ENCODE results near the gene ZCCHC2. TPM values are rescaled to one million over a fixed set of nuclear protein-coding genes. Genes with fewer than 3 reads are reported as not detected.

ZCCHC2 gene
- total and polyA plus RNA-seq, 9 of the 15 experiments (the other 6 are each of a cell fraction or from before 2014, with no cell fraction given): 1.0 to 9.2 (median 6.0) TPM

GRCh38 chr18:62571037-62571436 is 48.2 kb downstream of the ZCCHC2 start:
- no peak for DNase-seq (ENCODE audit: extremely low read depth in 1 of 4, low spot score in 3 of 4)
- in situ Hi-C loops (cut with MboI): no loop called here

DNA sequence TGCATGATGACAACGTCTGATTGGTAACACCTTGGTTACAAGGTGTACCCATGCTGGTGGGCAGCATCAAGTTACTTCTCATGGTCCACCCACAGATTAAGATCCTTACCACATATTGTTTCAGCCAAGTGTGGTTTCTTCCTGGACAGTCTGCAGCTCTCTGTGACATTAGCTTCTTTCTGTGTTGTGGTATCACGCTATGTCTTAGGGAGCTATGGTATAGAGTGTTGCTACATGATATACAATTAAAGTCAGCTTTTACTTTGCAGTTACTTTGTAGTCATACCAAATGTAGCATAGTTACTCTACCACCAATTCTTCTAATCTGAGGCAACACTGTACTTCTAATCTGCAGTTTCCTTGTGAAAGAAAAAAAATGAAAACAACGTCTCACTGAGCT is 48.8 kb downstream of the ZCCHC2 start:
- ChIA-PET POLR2A (no interaction called here), CTCF (ENCODE audit: low intra/inter-chr PET ratio) (no interaction called here)
- DNase-seq (ENCODE audit: extremely low read depth in 1 of 4, low spot score in 3 of 4) (no peak), ATAC-seq (no peak), FAIRE-seq (no peak)
- H3K36me3 ChIP-seq (ENCODE audit: control insufficient read depth, insufficient read depth, low read length): peaks cover 42% of the 10 kb centered on the region
- no peaks in the 10 kb centered on the region for H3K9me1 ChIP-seq (ENCODE audit: control insufficient read depth, insufficient read depth, low read length)
- H3K9ac ChIP-seq (ENCODE audit: insufficient read depth in 1 of 2, low read depth in 2 of 2, low read length in 2 of 2): no peak overlapping the region
- no peak overlapping the region for H3K4me2 ChIP-seq (ENCODE audit: insufficient read depth, low read length)
- intact Hi-C loops (cut with micrococcal nuclease) (no loop called here), in situ Hi-C loops (cut with MboI) (no loop called here)
- H4K20me1 ChIP-seq (replicated peaks; ENCODE audit: control insufficient read depth, insufficient read depth, low read length): no peaks in the 10 kb centered on the region
- no peaks in the 10 kb centered on the region for H3K79me2 ChIP-seq (ENCODE audit: control insufficient read depth, insufficient read depth, low read length)
- H3K27me3 ChIP-seq (ENCODE audit: control insufficient read depth in 2 of 2, insufficient read depth in 2 of 2, low read length in 2 of 2): no peaks in the 10 kb centered on the region
- H3K27ac ChIP-seq (ENCODE audit: extremely low read depth, low read depth, low read length): no peak overlapping the region
- no TSS peak for BruUV-seq (replicated peaks)
- H3K9me3 ChIP-seq (replicated peaks; ENCODE audit: control insufficient read depth, insufficient read depth, low read depth, low read length): no peaks in the 10 kb centered on the region
- H3K4me1 ChIP-seq (replicated peaks in 1 of 2; ENCODE audit: control insufficient read depth in 2 of 2, insufficient read depth in 2 of 2, low read length in 2 of 2): no peaks in the 10 kb centered on the region
- WGBS (ENCODE audit: insufficient coverage, low coverage, missing lambda C conversion rate): 78% methylated on average over 3 of the region's 3 CpGs
- no peak overlapping the region for H2AFZ ChIP-seq (ENCODE audit: low read depth, low read length)
- no peak overlapping the region for H3K4me3 ChIP-seq
- TF ChIP-seq STAT5A (IDR thresholded peaks at IDR 0.05; ENCODE audit: borderline replicate concordance, low read length): no peak
- no peak for TF ChIP-seq TAF7 (tag; IDR thresholded peaks at IDR 0.05)
- no peak for TF ChIP-seq POLR3A (IDR thresholded peaks at IDR 0.05; ENCODE audit: borderline replicate concordance, extremely low read depth, insufficient read depth, insufficient read length)
- TF ChIP-seq MYC (IDR thresholded peaks at IDR 0.05; ENCODE audit: low read depth, low read length): no peak
- TF ChIP-seq MYC (CRISPR knock-in tag; IDR thresholded peaks at IDR 0.05; ENCODE audit: borderline replicate concordance, low read depth): no peak
- TF ChIP-seq RFX7 (CRISPR knock-in tag; IDR thresholded peaks at IDR 0.05): no peak
- no peak for TF ChIP-seq MEF2D (tag; conservative IDR thresholded peaks at IDR 0.05; ENCODE audit: low read depth)
- no peak for TF ChIP-seq CEBPG (CRISPR knock-in tag; IDR thresholded peaks at IDR 0.05)
- no peak for TF ChIP-seq CEBPG (tag; conservative IDR thresholded peaks at IDR 0.05 in 1 of 2, IDR thresholded peaks at IDR 0.05 in 1 of 2)
- no peak for TF ChIP-seq ZBTB7A (IDR thresholded peaks at IDR 0.05; ENCODE audit: borderline replicate concordance, control insufficient read depth, low read depth, low read length)
- TF ChIP-seq ESRRA (IDR thresholded peaks at IDR 0.05; ENCODE audit: borderline replicate concordance, low read depth): no peak
- TF ChIP-seq TFE3 (CRISPR knock-in tag; IDR thresholded peaks at IDR 0.05): no peak
- TF ChIP-seq, protein P1, sequence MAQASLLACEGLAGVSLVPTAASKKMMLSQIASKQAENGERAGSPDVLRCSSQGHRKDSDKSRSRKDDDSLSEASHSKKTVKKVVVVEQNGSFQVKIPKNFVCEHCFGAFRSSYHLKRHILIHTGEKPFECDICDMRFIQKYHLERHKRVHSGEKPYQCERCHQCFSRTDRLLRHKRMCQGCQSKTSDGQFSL (CRISPR knock-in tag; IDR thresholded peaks at IDR 0.05): no peak
- TF ChIP-seq, protein P1 (tag; IDR thresholded peaks at IDR 0.05): no peak

More at GRCh38 chr18:62571037-62571436, 48.2 kb downstream of the ZCCHC2 start:
- H3K27me3 ChIP-seq (ENCODE audit: control insufficient read depth in 2 of 2, insufficient read depth in 2 of 2, low read length in 2 of 2): no peaks in the 10 kb centered on the region
- no peaks in the 10 kb centered on the region for H3K9me1 ChIP-seq (ENCODE audit: control insufficient read depth, insufficient read depth, low read length)
- FAIRE-seq (no peak), ATAC-seq (no peak)
- POLR2A ChIA-PET: no interaction called here
- no peak for TF ChIP-seq ZNF699 (CRISPR knock-in tag; IDR thresholded peaks at IDR 0.05; ENCODE audit: insufficient replicate concordance)
- no peak for TF ChIP-seq MTA3 (IDR thresholded peaks at IDR 0.05; ENCODE audit: borderline replicate concordance)
- H3K79me2 ChIP-seq (ENCODE audit: control insufficient read depth, insufficient read depth, low read length): no peaks in the 10 kb centered on the region
- no peak overlapping the region for H2AFZ ChIP-seq (ENCODE audit: low read depth, low read length)
- no peaks in the 10 kb centered on the region for H3K9me3 ChIP-seq (replicated peaks; ENCODE audit: control insufficient read depth, insufficient read depth, low read depth, low read length)
- WGBS (ENCODE audit: insufficient coverage, low coverage, missing lambda C conversion rate): 93% methylated on average over 4 of the region's 4 CpGs
- no peak overlapping the region for H3K9ac ChIP-seq (ENCODE audit: insufficient read depth in 1 of 2, low read depth in 2 of 2, low read length in 2 of 2)
- CTCF ChIA-PET (ENCODE audit: low intra/inter-chr PET ratio): no interaction called here
- H3K4me2 ChIP-seq (ENCODE audit: insufficient read depth, low read length): no peak overlapping the region
- no peaks in the 10 kb centered on the region for H3K4me1 ChIP-seq (replicated peaks in 1 of 2; ENCODE audit: control insufficient read depth in 2 of 2, insufficient read depth in 2 of 2, low read length in 2 of 2)
- no peak overlapping the region for H3K4me3 ChIP-seq
- no peaks in the 10 kb centered on the region for H4K20me1 ChIP-seq (replicated peaks; ENCODE audit: control insufficient read depth, insufficient read depth, low read length)
- peaks cover 41% of the 10 kb centered on the region for H3K36me3 ChIP-seq (ENCODE audit: control insufficient read depth, insufficient read depth, low read length)
- intact Hi-C loops (cut with micrococcal nuclease): no loop called here
- BruUV-seq (replicated peaks): no TSS peak
- H3K27ac ChIP-seq (ENCODE audit: extremely low read depth, low read depth, low read length): no peak overlapping the region

Data from K562 (cell line).